GM21717 (cell line): ENCODE results near the gene DNAH17.

Experiments
- ATAC-seq: cut with Tn5 transposase; IDR thresholded peaks from one replicate; pipeline ENCODE4 v1.9.1; 2021; ENCODE audit warnings: mild to moderate bottlenecking, moderate library complexity; ENCODE audit not compliant: unreplicated experiment

The DNAH17 gene

GRCh38 chr17:78499715-78500540 is 77.3 kb downstream of the DNAH17 start:
- ATAC-seq: no peak

GRCh38 chr17:78498848-78499247 is 78.3 kb downstream of the DNAH17 start:
- no peak for ATAC-seq

- no peak for ATAC-seq
These were observed 80.1 kb downstream of the DNAH17 start for GRCh38 chr17:78497115-78497540.

- no peak for ATAC-seq
These were observed 80.9 kb downstream of the DNAH17 start for GRCh38 chr17:78496311-78496710.

- no peak for ATAC-seq
These were observed 81.6 kb downstream of the DNAH17 start for GRCh38 chr17:78495634-78496033.

- ATAC-seq: no peak
These were observed 82.4 kb downstream of the DNAH17 start for GRCh38 chr17:78494696-78495330.

- no peak for ATAC-seq
These were observed 83.1 kb downstream of the DNAH17 start for GRCh38 chr17:78493853-78494695.

- no peak for ATAC-seq
These were observed 83.7 kb downstream of the DNAH17 start for GRCh38 chr17:78493450-78493849.

- no peak for ATAC-seq
These were observed 84.9 kb downstream of the DNAH17 start for GRCh38 chr17:78492116-78492799.

- ATAC-seq: no peak
These were observed 85.7 kb downstream of the DNAH17 start for GRCh38 chr17:78491236-78492115.

- ATAC-seq: no peak
These were observed 86.5 kb downstream of the DNAH17 start for GRCh38 chr17:78490673-78491072.

- no peak for ATAC-seq
These were observed 87.0 kb downstream of the DNAH17 start for GRCh38 chr17:78490156-78490555.

- ATAC-seq: no peak
These were observed 88.1 kb downstream of the DNAH17 start for GRCh38 chr17:78488867-78489634.

- no peak for ATAC-seq
These were observed 89.0 kb downstream of the DNAH17 start for GRCh38 chr17:78488156-78488555.

- ATAC-seq: no peak
These were observed 90.1 kb downstream of the DNAH17 start for GRCh38 chr17:78486946-78487680.

- no peak for ATAC-seq
These were observed 90.9 kb downstream of the DNAH17 start for GRCh38 chr17:78486228-78486802.

GRCh38 chr17:78485290-78486168 is 91.7 kb downstream of the DNAH17 start:
- ATAC-seq: no peak
